GM19455 (cell line): ENCODE measurements around the gene CD244.
"Not testable (repeated sequence)": the region's sequence is repeated elsewhere in the genome, so short reads cannot be mapped to it uniquely, and the experiment has no call there.

Experiments used
- ATAC-seq: cut with Tn5 transposase; IDR thresholded peaks from one replicate; pipeline ENCODE4 v1.9.1; 2021; ENCODE audit not compliant: unreplicated experiment

CD244 gene

GRCh38 chr1:160782988-160783765 is 79.5 kb downstream of the CD244 start:
- ATAC-seq, result not testable (repeated sequence)

- ATAC-seq, result peak; percentile 83
Observed at GRCh38 chr1:160781914-160782689, 80.6 kb downstream of the CD244 start.

- ATAC-seq, result no peak
Observed at GRCh38 chr1:160781186-160781766, 81.4 kb downstream of the CD244 start.

GRCh38 chr1:160780398-160780755 is 82.3 kb downstream of the CD244 start:
- no peak for ATAC-seq
